Measurements from ENCODE around the gene SYT7.

The SYT7 gene

GRCh38 chr11:61539006-61539405 is 41.9 kb downstream of the SYT7 start:
- FAIRE-seq (no peak), DNase-seq (ENCODE audit: low spot score) (no peak)

GRCh38 chr11:61538636-61538961 is 42.3 kb downstream of the SYT7 start:
- FAIRE-seq (no peak), DNase-seq (ENCODE audit: low spot score) (no peak)

GRCh38 chr11:61537326-61537725 is 43.5 kb downstream of the SYT7 start:
- DNase-seq (ENCODE audit: low spot score), result no peak
- FAIRE-seq, result no peak

GRCh38 chr11:61536676-61537270 is 44.1 kb downstream of the SYT7 start:
- DNase-seq (ENCODE audit: low spot score) (no peak), FAIRE-seq (no peak)

- FAIRE-seq, result no peak
These were observed 44.7 kb downstream of the SYT7 start for GRCh38 chr11:61535998-61536675.

GRCh38 chr11:61534933-61535839 is 45.7 kb downstream of the SYT7 start:
- no peak for FAIRE-seq

More at GRCh38 chr11:61535998-61536675, 44.7 kb downstream of the SYT7 start:
- no peak for DNase-seq (ENCODE audit: low spot score)

GRCh38 chr11:61534025-61534932 is 46.6 kb downstream of the SYT7 start:
- DNase-seq (ENCODE audit: low spot score) (no peak), FAIRE-seq (no peak)

More at GRCh38 chr11:61534933-61535839, 45.7 kb downstream of the SYT7 start:
- DNase-seq (ENCODE audit: low spot score), result no peak

GRCh38 chr11:61533401-61533800 is 47.5 kb downstream of the SYT7 start:
- DNase-seq (ENCODE audit: low spot score) (no peak), FAIRE-seq (no peak)

GRCh38 chr11:61533039-61533375 is 47.9 kb downstream of the SYT7 start:
- no peak for DNase-seq (ENCODE audit: low spot score)
- no peak for FAIRE-seq

- FAIRE-seq (no peak), DNase-seq (ENCODE audit: low spot score) (peak; percentile 5)
These were observed 48.5 kb downstream of the SYT7 start for GRCh38 chr11:61532134-61533038.

- no peak for DNase-seq (ENCODE audit: low spot score)
- no peak for FAIRE-seq
These were observed 49.8 kb downstream of the SYT7 start for GRCh38 chr11:61531044-61531443.

GRCh38 chr11:61529537-61530225 is 51.2 kb downstream of the SYT7 start:
- no peak for DNase-seq (ENCODE audit: low spot score)
- FAIRE-seq, result no peak

- no peak for FAIRE-seq
These were observed 52.8 kb downstream of the SYT7 start for GRCh38 chr11:61528114-61528513.

GRCh38 chr11:61526956-61527731 is 53.7 kb downstream of the SYT7 start:
- DNase-seq (ENCODE audit: low spot score) (no peak), FAIRE-seq (no peak)

More at GRCh38 chr11:61528114-61528513, 52.8 kb downstream of the SYT7 start:
- DNase-seq (ENCODE audit: low spot score), result no peak

- DNase-seq (ENCODE audit: low spot score) (no peak), FAIRE-seq (no peak)
These were observed 54.6 kb downstream of the SYT7 start for GRCh38 chr11:61526229-61526628.

GRCh38 chr11:61524963-61525587 is 55.8 kb downstream of the SYT7 start:
- DNase-seq (ENCODE audit: low spot score), result no peak
- no peak for FAIRE-seq

- DNase-seq (ENCODE audit: low spot score), result no peak
These were observed 56.4 kb downstream of the SYT7 start for GRCh38 chr11:61524446-61524845.

GRCh38 chr11:61522881-61523280 is 58.0 kb downstream of the SYT7 start:
- FAIRE-seq, result no peak
- no peak for DNase-seq (ENCODE audit: low spot score)

More at GRCh38 chr11:61524446-61524845, 56.4 kb downstream of the SYT7 start:
- no peak for FAIRE-seq
